Sigmoid colon (tissue), 7 donors: ENCODE measurements around the gene VPS13A. TPM values are rescaled to one million over a fixed set of nuclear protein-coding genes. Genes with fewer than 3 reads are reported as not detected.

Experiments
- DNase-seq: peaks from one replicate; pipeline ENCODE4 v3.0.0-alpha.2; 2019
- H3K27ac ChIP-seq, 4 donors: fragments of 200-600 bp; sonication (generic); one replicate each; pipeline ENCODE4 v1.5.1; 2016 to 2019; ENCODE audit warnings: mild to moderate bottlenecking in 1 of 4
- H3K27me3 ChIP-seq, 3 donors: fragments of 200-600 bp; sonication (generic); one replicate each; pipeline ENCODE4 v1.5.1; 2019; ENCODE audit warnings: mild to moderate bottlenecking in 1 of 3
- H3K36me3 ChIP-seq, 4 donors: fragments of 200-600 bp; sonication (generic); one replicate each; pipeline ENCODE4 v1.5.1; 2016 to 2019
- H3K4me1 ChIP-seq, 4 donors: fragments of 200-600 bp; sonication (generic); one replicate each; pipeline ENCODE4 v1.5.1; 2017 to 2019
- H3K4me3 ChIP-seq, 4 donors: fragments of 200-600 bp; sonication (generic); one replicate each; pipeline ENCODE4 v1.5.1; 2017 to 2019; ENCODE audit warnings: mild to moderate bottlenecking in 2 of 4, moderate library complexity in 1 of 4
- H3K9me3 ChIP-seq, 4 donors: fragments of 200-600 bp in 3 of 4; sonication (generic) in 3 of 4; one replicate each; pipeline versions ENCODE4 v1.5.1 to v1.6.1; 2013 to 2019
- EP300 ChIP-seq, 4 donors: sonication (generic); formaldehyde crosslinking; IDR thresholded peaks; one replicate each; pipeline ENCODE4 v1.6.1; 2017; ENCODE audit warnings: antibody characterized with exemption in 4 of 4
- POLR2A ChIP-seq, 2 donors: fragments of 450-650 bp; IDR thresholded peaks; one replicate each; pipeline ENCODE4 v1.6.1; 2016; ENCODE audit warnings: antibody characterized with exemption in 2 of 2, mild to moderate bottlenecking in 2 of 2, moderate library complexity in 2 of 2
- POLR2AphosphoS5 ChIP-seq, 4 donors: sonication (generic); formaldehyde crosslinking; IDR thresholded peaks; one replicate each; pipeline ENCODE4 v1.6.1; 2017; ENCODE audit warnings: antibody characterized with exemption in 4 of 4
- WGBS, 2 donors: extraction: QIAGEN DNeasy Blood & Tissue Kit; methylation state at CpG; one replicate each; pipeline ENCODE4 v1.1.7; 2013; 5-methylcytosine and 5-hydroxymethylcytosine counted together
- intact Hi-C: fragments of 100-400 bp; cut with DNase I; formaldehyde crosslinking; loops from one replicate; pipeline ENCODE4 v1.15.1; 2023
- polyA plus RNA-seq, 3 donors: library from polyadenylated mRNA; stranded (reverse); fragments of 200-250 nt; gene quantifications; one replicate each; pipeline ENCODE4 v1.2.3, GENCODE V29; 2013
- total RNA-seq, 4 donors: library from RNA; depleted of rRNA; stranded (reverse); fragments of >200 nt; gene quantifications; one replicate each; pipeline ENCODE4 v1.1.0, GENCODE V29; 2016
- TF ChIP-seq, protein P1 (sequence below), 4 experiments: fragments of 450-650 bp in 3 of 4; fragments of 200-600 bp in 1 of 4; IDR thresholded peaks; one replicate each; pipeline ENCODE4 v1.5.1; 2016 to 2019; ENCODE audit warnings: antibody characterized with exemption in 4 of 4, mild to moderate bottlenecking in 3 of 4, moderate library complexity in 2 of 4
- donor health status: healthy with polysubstance abuse.
- donor health status: Bipolar disorder and iron deficiency.
- donor health status: healthy.

VPS13A gene
- total and polyA plus RNA-seq, 7 donors, result 3.2 to 71.5 (median 32.6) TPM

DNA sequence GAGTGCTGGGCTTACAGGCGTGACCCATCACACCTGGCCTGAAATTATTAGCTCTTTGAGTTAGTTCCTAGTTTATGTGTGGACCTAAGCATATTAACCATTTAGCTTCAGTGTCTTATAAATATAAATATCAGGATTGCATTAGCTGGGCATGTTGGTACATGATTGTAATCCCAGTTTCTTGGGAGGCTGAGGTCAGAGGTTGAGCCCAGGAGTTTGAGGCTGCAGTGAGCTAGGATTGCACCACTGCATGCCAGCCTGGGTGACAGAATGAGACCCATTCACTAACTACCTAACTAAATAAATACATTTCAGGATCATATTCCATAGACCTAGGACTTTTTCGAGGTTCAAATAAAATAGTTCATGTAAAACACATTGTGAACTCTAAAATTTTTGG is 129.8 kb downstream of the VPS13A start:
- intact Hi-C loops, result no loop called here
- Histone ChIP-seq H3K9me3 (no peaks in the 10 kb centered on the region), H3K27ac (no peak overlapping the region), H3K4me1 (no peaks in the 10 kb centered on the region), H3K27me3 (no peaks in the 10 kb centered on the region), H3K36me3 (peaks cover 0 to 14% (median 2%) of the 10 kb centered on the region in 4 donors), H3K4me3 (no peak overlapping the region)
- TF ChIP-seq POLR2AphosphoS5 (IDR thresholded peaks at IDR 0.05) (no peak), EP300 (IDR thresholded peaks at IDR 0.05) (no peak), POLR2A (IDR thresholded peaks at IDR 0.05) (no peak)
- TF ChIP-seq, protein P1, sequence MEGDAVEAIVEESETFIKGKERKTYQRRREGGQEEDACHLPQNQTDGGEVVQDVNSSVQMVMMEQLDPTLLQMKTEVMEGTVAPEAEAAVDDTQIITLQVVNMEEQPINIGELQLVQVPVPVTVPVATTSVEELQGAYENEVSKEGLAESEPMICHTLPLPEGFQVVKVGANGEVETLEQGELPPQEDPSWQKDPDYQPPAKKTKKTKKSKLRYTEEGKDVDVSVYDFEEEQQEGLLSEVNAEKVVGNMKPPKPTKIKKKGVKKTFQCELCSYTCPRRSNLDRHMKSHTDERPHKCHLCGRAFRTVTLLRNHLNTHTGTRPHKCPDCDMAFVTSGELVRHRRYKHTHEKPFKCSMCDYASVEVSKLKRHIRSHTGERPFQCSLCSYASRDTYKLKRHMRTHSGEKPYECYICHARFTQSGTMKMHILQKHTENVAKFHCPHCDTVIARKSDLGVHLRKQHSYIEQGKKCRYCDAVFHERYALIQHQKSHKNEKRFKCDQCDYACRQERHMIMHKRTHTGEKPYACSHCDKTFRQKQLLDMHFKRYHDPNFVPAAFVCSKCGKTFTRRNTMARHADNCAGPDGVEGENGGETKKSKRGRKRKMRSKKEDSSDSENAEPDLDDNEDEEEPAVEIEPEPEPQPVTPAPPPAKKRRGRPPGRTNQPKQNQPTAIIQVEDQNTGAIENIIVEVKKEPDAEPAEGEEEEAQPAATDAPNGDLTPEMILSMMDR (IDR thresholded peaks at IDR 0.05), result no peak
- WGBS, 2 donors, result 90 to 94% methylated on average over 2 of the region's 2 CpGs
- DNase-seq, result no peak

DNA sequence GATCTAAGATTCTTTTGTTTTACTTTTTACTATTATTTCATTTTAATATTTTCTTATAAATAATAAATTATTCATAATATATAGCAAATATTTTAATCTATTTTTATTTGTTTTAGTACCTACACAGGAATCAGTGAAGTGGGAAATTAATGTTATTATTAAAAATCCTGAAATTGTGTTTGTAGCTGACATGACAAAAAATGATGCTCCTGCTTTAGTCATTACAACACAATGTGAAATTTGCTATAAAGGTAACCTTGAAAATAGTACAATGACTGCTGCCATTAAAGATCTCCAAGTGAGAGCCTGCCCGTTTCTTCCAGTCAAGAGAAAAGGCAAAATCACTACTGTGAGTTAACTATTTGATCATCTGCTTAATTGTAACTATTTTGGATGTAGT is 138.7 kb downstream of the VPS13A start:
- no peak for TF ChIP-seq POLR2AphosphoS5 (IDR thresholded peaks at IDR 0.05)
- TF ChIP-seq, protein P1 (IDR thresholded peaks at IDR 0.05), result no peak
- TF ChIP-seq EP300 (IDR thresholded peaks at IDR 0.05), result no peak
- TF ChIP-seq POLR2A (IDR thresholded peaks at IDR 0.05), result no peak
- no peak overlapping the region for H3K27ac ChIP-seq
- H3K9me3 ChIP-seq, result no peaks in the 10 kb centered on the region
- intact Hi-C loops, result no loop called here
- DNase-seq, result no peak
- no peak overlapping the region for H3K4me3 ChIP-seq
- no peaks in the 10 kb centered on the region for H3K27me3 ChIP-seq
- no peaks in the 10 kb centered on the region for H3K4me1 ChIP-seq
- WGBS, 2 donors, result 88 to 89% methylated on average over 1 of the region's 1 CpG
- peaks cover 0 to 37% (median 2%) of the 10 kb centered on the region in 4 donors for H3K36me3 ChIP-seq

DNA sequence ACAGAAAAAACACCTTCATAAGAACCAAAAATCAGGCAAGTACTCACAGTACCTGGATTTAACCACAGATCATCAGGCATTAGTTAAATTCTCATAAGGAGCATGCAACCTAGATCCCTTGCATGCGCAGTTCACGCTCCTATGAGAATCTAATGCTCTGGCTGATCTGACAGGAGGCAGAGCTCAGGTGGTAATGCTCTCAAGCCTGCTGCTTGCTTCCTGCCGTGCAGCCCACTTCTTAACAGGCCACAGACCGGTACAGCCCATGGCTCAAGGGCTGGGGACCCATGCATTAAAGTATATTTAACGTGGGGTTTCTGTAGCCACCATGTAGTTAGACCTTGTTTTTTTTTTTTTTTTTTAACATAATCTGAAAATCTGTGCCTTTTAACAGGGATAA is 147.7 kb downstream of the VPS13A start:
- no peaks in the 10 kb centered on the region for H3K9me3 ChIP-seq
- WGBS, 2 donors, result 96 to 98% methylated on average over 5 of the region's 5 CpGs
- DNase-seq, result no peak
- no peaks in the 10 kb centered on the region for H3K4me1 ChIP-seq
- H3K27ac ChIP-seq, result no peak overlapping the region
- no peak overlapping the region for H3K4me3 ChIP-seq
- intact Hi-C loops, result no loop called here
- TF ChIP-seq POLR2A (IDR thresholded peaks at IDR 0.05), result no peak
- TF ChIP-seq POLR2AphosphoS5 (IDR thresholded peaks at IDR 0.05), result no peak
- TF ChIP-seq EP300 (IDR thresholded peaks at IDR 0.05), result no peak
- TF ChIP-seq, protein P1 (IDR thresholded peaks at IDR 0.05), result no peak
- H3K27me3 ChIP-seq, result no peaks in the 10 kb centered on the region
- peaks cover 0 to 42% (median 2%) of the 10 kb centered on the region in 4 donors for H3K36me3 ChIP-seq

DNA sequence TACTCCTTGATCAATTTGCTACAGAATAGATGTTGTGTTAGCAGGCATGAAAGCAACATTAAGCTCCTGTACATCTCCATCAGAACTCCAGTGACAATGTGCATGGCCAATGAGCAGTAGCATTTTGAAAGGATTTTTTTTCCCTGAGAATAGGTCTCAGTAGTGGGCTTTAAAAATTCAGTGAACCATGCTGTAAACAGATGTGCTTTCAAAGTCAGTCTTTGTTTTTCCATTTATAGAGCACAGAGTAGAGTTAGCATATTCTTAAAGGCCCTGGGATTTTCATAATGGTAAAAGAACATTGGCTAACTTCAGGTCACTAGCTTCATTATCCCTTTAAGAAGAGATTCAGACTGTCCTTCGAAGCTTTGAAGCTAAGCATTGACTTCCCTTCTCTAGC is 150.8 kb downstream of the VPS13A start:
- Histone ChIP-seq H3K27me3 (no peaks in the 10 kb centered on the region), H3K4me1 (no peaks in the 10 kb centered on the region), H3K27ac (no peak overlapping the region), H3K9me3 (no peaks in the 10 kb centered on the region), H3K36me3 (peaks cover 0 to 18% (median 2%) of the 10 kb centered on the region in 4 donors), H3K4me3 (no peak overlapping the region)
- DNase-seq, result no peak
- no peak for TF ChIP-seq POLR2A (IDR thresholded peaks at IDR 0.05)
- no peak for TF ChIP-seq POLR2AphosphoS5 (IDR thresholded peaks at IDR 0.05)
- TF ChIP-seq EP300 (IDR thresholded peaks at IDR 0.05), result no peak
- TF ChIP-seq, protein P1 (IDR thresholded peaks at IDR 0.05), result no peak
- 93 to 97% methylated on average over 1 of the region's 1 CpG for WGBS, 2 donors
- intact Hi-C loops, result no loop called here

DNA sequence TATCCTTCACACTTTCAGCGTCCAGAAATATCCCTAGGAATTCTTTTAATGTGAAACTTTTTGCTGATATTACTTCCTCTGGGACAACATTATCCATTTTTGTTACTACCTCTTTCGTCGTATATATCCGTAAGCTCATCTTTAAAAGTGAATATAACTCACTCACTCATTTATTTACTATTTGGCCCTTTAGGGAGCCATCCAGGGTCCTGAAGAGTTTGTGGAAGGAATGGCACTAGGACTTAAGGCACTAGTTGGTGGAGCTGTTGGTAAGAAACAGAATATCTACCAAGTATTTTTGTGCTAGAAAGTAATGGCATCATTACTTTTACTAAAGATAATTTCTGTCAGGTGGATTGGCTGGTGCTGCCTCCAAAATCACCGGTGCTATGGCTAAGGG is 192.7 kb downstream of the VPS13A start:
- no peak for DNase-seq
- H3K36me3 ChIP-seq, result peaks cover 0 to 48% (median 4%) of the 10 kb centered on the region in 4 donors
- H3K4me1 ChIP-seq, result no peaks in the 10 kb centered on the region
- TF ChIP-seq POLR2AphosphoS5 (IDR thresholded peaks at IDR 0.05), result no peak
- 97 to 98% methylated on average over 5 of the region's 5 CpGs for WGBS, 2 donors
- no peak overlapping the region for H3K27ac ChIP-seq
- intact Hi-C loops, result no loop called here
- H3K4me3 ChIP-seq, result no peak overlapping the region
- no peaks in the 10 kb centered on the region for H3K9me3 ChIP-seq
- H3K27me3 ChIP-seq, result no peaks in the 10 kb centered on the region
